ENCODE data around the gene SEC63.
"Not testable (repeated sequence)": the region's sequence is repeated elsewhere in the genome, so short reads cannot be mapped to it uniquely, and the experiment has no call there.

SEC63 gene

GRCh38 chr6:107957909-107958688 lies at the start of gene SEC63:
Gene SEC63, minus strand, starts transcription at chr6:107958208. Its CDS starts 199 bp downstream, at chr6:107958009.
- DNase-seq (ENCODE audit: low read depth in 2 of 2, low spot score in 1 of 2), result peak; percentile 94 to 95

GRCh38 chr6:108005961-108006360 lies 48.0 kb upstream of the SEC63 start:
- DNase-seq (ENCODE audit: low read depth in 2 of 2, low spot score in 1 of 2), result no peak

GRCh38 chr6:108004861-108005260 lies 46.9 kb upstream of the SEC63 start:
- no peak for DNase-seq (ENCODE audit: low read depth in 2 of 2, low spot score in 1 of 2)

GRCh38 chr6:108002365-108003221 lies 44.6 kb upstream of the SEC63 start:
- DNase-seq (ENCODE audit: low read depth in 2 of 2, low spot score in 1 of 2), result no peak

- no peak for DNase-seq (ENCODE audit: low read depth in 2 of 2, low spot score in 1 of 2)
Measured at GRCh38 chr6:108001696-108002231, 43.8 kb upstream of the SEC63 start.

GRCh38 chr6:108000259-108000658 lies 42.3 kb upstream of the SEC63 start:
- not testable (repeated sequence) for DNase-seq (ENCODE audit: low read depth in 2 of 2, low spot score in 1 of 2)

- no peak for DNase-seq (ENCODE audit: low read depth in 2 of 2, low spot score in 1 of 2)
Measured at GRCh38 chr6:107999341-107999740, 41.3 kb upstream of the SEC63 start.

- no peak for DNase-seq (ENCODE audit: low read depth in 2 of 2, low spot score in 1 of 2)
Measured at GRCh38 chr6:107991772-107992550, 34.0 kb upstream of the SEC63 start.

- no peak for DNase-seq (ENCODE audit: low read depth in 2 of 2, low spot score in 1 of 2)
Measured at GRCh38 chr6:107991061-107991460, 33.1 kb upstream of the SEC63 start.

- DNase-seq (ENCODE audit: low read depth in 2 of 2, low spot score in 1 of 2), result not testable (repeated sequence)
Measured at GRCh38 chr6:107990587-107990986, 32.6 kb upstream of the SEC63 start.

- DNase-seq (ENCODE audit: low read depth in 2 of 2, low spot score in 1 of 2), result no peak
Measured at GRCh38 chr6:107989166-107990094, 31.4 kb upstream of the SEC63 start.

- no peak for DNase-seq (ENCODE audit: low read depth in 2 of 2, low spot score in 1 of 2)
Measured at GRCh38 chr6:107988570-107988969, 30.6 kb upstream of the SEC63 start.

- no peak for DNase-seq (ENCODE audit: low read depth in 2 of 2, low spot score in 1 of 2)
Measured at GRCh38 chr6:107987805-107988204, 29.8 kb upstream of the SEC63 start.

- DNase-seq (ENCODE audit: low read depth in 2 of 2, low spot score in 1 of 2), result no peak
Measured at GRCh38 chr6:107985701-107986100, 27.7 kb upstream of the SEC63 start.

GRCh38 chr6:107983811-107984210 lies 25.8 kb upstream of the SEC63 start:
- DNase-seq (ENCODE audit: low read depth in 2 of 2, low spot score in 1 of 2), result no peak

GRCh38 chr6:107982486-107982885 lies 24.5 kb upstream of the SEC63 start:
- no peak for DNase-seq (ENCODE audit: low read depth in 2 of 2, low spot score in 1 of 2)

GRCh38 chr6:107981695-107982094 lies 23.7 kb upstream of the SEC63 start:
- DNase-seq (ENCODE audit: low read depth in 2 of 2, low spot score in 1 of 2), result no peak

- no peak for DNase-seq (ENCODE audit: low read depth in 2 of 2, low spot score in 1 of 2)
Measured at GRCh38 chr6:107977283-107977682, 19.3 kb upstream of the SEC63 start.

GRCh38 chr6:107976155-107976783 lies 18.3 kb upstream of the SEC63 start:
- DNase-seq (ENCODE audit: low read depth in 2 of 2, low spot score in 1 of 2), result no peak

- DNase-seq (ENCODE audit: low read depth in 2 of 2, low spot score in 1 of 2), result no peak
Measured at GRCh38 chr6:107973594-107973993, 15.6 kb upstream of the SEC63 start.

All from stimulated activated CD8-positive, alpha-beta memory T cell treated with anti-CD3 and anti-CD28 coated beads, Interleukin-4, amount 100 ng/mL, for 4 hours (primary cell).